Measurements from ENCODE around the gene CAPSL. TPM values are rescaled to one million over a fixed set of nuclear protein-coding genes. Genes with fewer than 3 reads are reported as not detected.
"Not testable (repeated sequence)": the region's sequence is repeated elsewhere in the genome, so short reads cannot be mapped to it uniquely, and the experiment has no call there.

The CAPSL gene
- not detected for total RNA-seq
- polyA plus RNA-seq, result not detected
- long read RNA-seq, donor 1, result 0 reads
- long read RNA-seq, donor 2, result 0 reads

GRCh38 chr5:35938568-35939227 is at the start of gene CAPSL:
CAPSL (minus strand) TSS chr5:35938622; CDS start chr5:35921120, 17,502 bp downstream.
- H3K9me3 ChIP-seq (ENCODE audit: control insufficient read depth, low read length), result peaks cover 2% of the 10 kb centered on the region
- intact Hi-C loops (cut with DNase I), result no loop called here
- no peaks in the 10 kb centered on the region for H3K36me3 ChIP-seq (ENCODE audit: control insufficient read depth in 1 of 2, insufficient read depth in 2 of 2, low read length in 1 of 2)
- H3K27ac ChIP-seq (ENCODE audit: low read depth in 1 of 2, low read length in 2 of 2), result no peak within 1 kb of the TSS
- no peaks in the 10 kb centered on the region for H3K27me3 ChIP-seq (ENCODE audit: control insufficient read depth in 1 of 2, insufficient read depth in 2 of 2, low read length in 1 of 2)
- DNase-seq, result no peak
- H3K4me1 ChIP-seq (ENCODE audit: control insufficient read depth in 1 of 2, insufficient read depth in 2 of 2, low read length in 2 of 2), result no peaks in the 10 kb centered on the region
- ATAC-seq (ENCODE audit: low FRiP score), result no peak
- 38 to 44% methylated on average over 2 of the region's 2 CpGs for WGBS, 2 donors
- no peak within 1 kb of the TSS for H3K4me3 ChIP-seq (ENCODE audit: low read length in 2 of 2)

DNA sequence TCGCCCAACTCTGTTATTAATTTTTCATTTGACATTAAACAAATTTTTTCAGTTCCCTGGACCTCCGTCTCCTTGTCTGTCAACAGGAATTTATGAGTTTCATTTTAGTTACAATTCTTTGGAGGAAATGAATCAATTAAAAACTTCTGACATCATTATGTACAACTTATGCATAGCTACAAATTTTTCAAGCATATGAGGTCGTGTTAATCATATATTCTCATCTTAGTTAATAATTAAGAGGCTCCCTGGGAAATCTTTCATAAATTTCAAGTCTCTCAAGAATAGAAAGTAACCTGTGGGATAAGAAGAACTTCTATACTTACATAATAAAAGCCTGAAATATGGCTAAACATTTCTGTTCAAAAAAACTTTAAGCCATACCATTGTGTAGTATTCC is 49.4 kb upstream of the CAPSL start:
- H3K27me3 ChIP-seq (ENCODE audit: control insufficient read depth in 1 of 2, insufficient read depth in 2 of 2, low read length in 1 of 2), result no peaks in the 10 kb centered on the region
- no peak for DNase-seq
- H3K27ac ChIP-seq (ENCODE audit: low read depth in 1 of 2, low read length in 2 of 2), result no peak overlapping the region
- no peak for ATAC-seq (ENCODE audit: low FRiP score)
- no peaks in the 10 kb centered on the region for H3K9me3 ChIP-seq (ENCODE audit: control insufficient read depth, low read length)
- H3K4me1 ChIP-seq (ENCODE audit: control insufficient read depth in 1 of 2, insufficient read depth in 2 of 2, low read length in 2 of 2), result no peaks in the 10 kb centered on the region
- WGBS, 2 donors, result 29 to 36% methylated on average over 3 of the region's 3 CpGs
- H3K36me3 ChIP-seq (ENCODE audit: control insufficient read depth in 1 of 2, insufficient read depth in 2 of 2, low read length in 1 of 2), result no peaks in the 10 kb centered on the region
- intact Hi-C loops (cut with DNase I), result no loop called here
- H3K4me3 ChIP-seq (ENCODE audit: low read length in 2 of 2), result no peak overlapping the region

GRCh38 chr5:35979715-35980114 is 41.3 kb upstream of the CAPSL start:
- no peak overlapping the region for H3K27ac ChIP-seq (ENCODE audit: low read depth in 1 of 2, low read length in 2 of 2)
- intact Hi-C loops (cut with DNase I), result no loop called here
- DNase-seq, result no peak
- ATAC-seq (ENCODE audit: low FRiP score), result no peak
- H3K9me3 ChIP-seq (ENCODE audit: control insufficient read depth, low read length), result peaks cover 4% of the 10 kb centered on the region
- H3K36me3 ChIP-seq (ENCODE audit: control insufficient read depth in 1 of 2, insufficient read depth in 2 of 2, low read length in 1 of 2), result no peaks in the 10 kb centered on the region
- H3K4me3 ChIP-seq (ENCODE audit: low read length in 2 of 2), result no peak overlapping the region
- no peaks in the 10 kb centered on the region for H3K27me3 ChIP-seq (ENCODE audit: control insufficient read depth in 1 of 2, insufficient read depth in 2 of 2, low read length in 1 of 2)
- H3K4me1 ChIP-seq (ENCODE audit: control insufficient read depth in 1 of 2, insufficient read depth in 2 of 2, low read length in 2 of 2), result no peaks in the 10 kb centered on the region

DNA sequence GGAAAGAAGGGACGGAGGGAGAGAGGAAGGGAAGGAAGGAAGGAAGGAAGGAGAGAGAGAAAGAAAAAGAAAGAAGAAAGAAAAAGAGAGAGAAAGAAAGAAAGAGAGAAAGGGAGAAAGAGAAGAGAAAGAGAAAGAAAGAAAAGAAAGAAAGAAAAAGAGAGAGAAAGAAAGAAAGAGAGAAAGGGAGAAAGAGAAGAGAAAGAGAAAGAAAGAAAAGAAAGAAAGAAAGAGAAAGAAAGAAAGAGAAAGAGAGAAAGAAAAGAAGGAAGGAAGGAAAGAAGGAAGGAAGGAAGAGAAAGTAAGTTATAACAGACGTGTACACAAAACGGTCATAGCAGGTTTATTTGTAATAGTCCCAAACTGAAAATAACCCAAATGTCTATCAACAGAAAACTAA is 38.4 kb upstream of the CAPSL start:
- ATAC-seq (ENCODE audit: low FRiP score); H3K27ac ChIP-seq (ENCODE audit: low read depth in 1 of 2, low read length in 2 of 2); H3K4me1 ChIP-seq (ENCODE audit: control insufficient read depth in 1 of 2, insufficient read depth in 2 of 2, low read length in 2 of 2); DNase-seq; H3K36me3 ChIP-seq (ENCODE audit: control insufficient read depth in 1 of 2, insufficient read depth in 2 of 2, low read length in 1 of 2); H3K9me3 ChIP-seq (ENCODE audit: control insufficient read depth, low read length); intact Hi-C loops (cut with DNase I); H3K4me3 ChIP-seq (ENCODE audit: low read length in 2 of 2); H3K27me3 ChIP-seq (ENCODE audit: control insufficient read depth in 1 of 2, insufficient read depth in 2 of 2, low read length in 1 of 2): not testable (repeated sequence)
- 54 to 87% methylated on average over 3 of the region's 3 CpGs for WGBS, 2 donors

DNA sequence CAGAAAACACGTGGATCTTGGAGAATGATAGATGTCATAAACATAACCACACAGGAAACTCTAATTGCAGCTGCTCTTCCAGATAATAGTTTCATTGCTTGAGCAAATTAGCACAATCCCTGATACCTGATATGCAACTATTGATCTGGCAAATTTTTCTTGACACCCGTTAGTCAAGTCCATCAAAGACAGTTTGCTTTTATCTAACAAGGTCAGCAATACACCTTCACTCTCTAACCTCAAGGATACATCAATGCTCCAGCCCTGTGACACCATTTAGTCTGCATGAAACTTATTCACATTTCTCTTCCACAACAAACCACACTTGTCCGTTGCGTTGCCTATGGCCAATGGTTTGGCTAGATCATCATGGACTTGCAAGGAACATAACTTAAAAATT is 36.1 kb upstream of the CAPSL start:
- H3K9me3 ChIP-seq (ENCODE audit: control insufficient read depth, low read length), result peaks cover 3% of the 10 kb centered on the region
- H3K27ac ChIP-seq (ENCODE audit: low read depth in 1 of 2, low read length in 2 of 2), result no peak overlapping the region
- H3K36me3 ChIP-seq (ENCODE audit: control insufficient read depth in 1 of 2, insufficient read depth in 2 of 2, low read length in 1 of 2), result no peaks in the 10 kb centered on the region
- intact Hi-C loops (cut with DNase I), result no loop called here
- H3K4me1 ChIP-seq (ENCODE audit: control insufficient read depth in 1 of 2, insufficient read depth in 2 of 2, low read length in 2 of 2), result no peaks in the 10 kb centered on the region
- 73 to 78% methylated on average over 4 of the region's 4 CpGs for WGBS, 2 donors
- DNase-seq (no peak), ATAC-seq (ENCODE audit: low FRiP score) (no peak)
- H3K27me3 ChIP-seq (ENCODE audit: control insufficient read depth in 1 of 2, insufficient read depth in 2 of 2, low read length in 1 of 2), result no peaks in the 10 kb centered on the region
- no peak overlapping the region for H3K4me3 ChIP-seq (ENCODE audit: low read length in 2 of 2)

DNA sequence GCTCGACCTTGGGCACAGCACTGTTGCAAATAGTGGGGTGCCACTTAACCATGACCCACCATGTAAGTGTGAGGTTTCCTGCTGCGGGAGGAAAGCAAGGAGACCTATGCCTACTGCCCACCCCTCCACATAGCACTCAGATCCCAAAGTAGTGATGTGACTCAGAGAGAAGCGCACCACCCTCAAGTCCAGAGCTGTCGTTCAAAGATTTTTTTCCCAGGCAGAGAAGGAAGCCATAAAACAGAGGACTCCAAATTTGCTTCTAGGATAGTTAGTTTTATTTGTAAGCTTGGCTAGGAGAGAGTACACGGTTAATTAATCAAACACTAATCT is 33.4 kb upstream of the CAPSL start:
- ATAC-seq (ENCODE audit: low FRiP score) (no peak), DNase-seq (no peak)
- H3K4me3 ChIP-seq (ENCODE audit: low read length in 2 of 2), result no peak overlapping the region
- no peaks in the 10 kb centered on the region for H3K36me3 ChIP-seq (ENCODE audit: control insufficient read depth in 1 of 2, insufficient read depth in 2 of 2, low read length in 1 of 2)
- no peaks in the 10 kb centered on the region for H3K9me3 ChIP-seq (ENCODE audit: control insufficient read depth, low read length)
- H3K4me1 ChIP-seq (ENCODE audit: control insufficient read depth in 1 of 2, insufficient read depth in 2 of 2, low read length in 2 of 2), result no peaks in the 10 kb centered on the region
- H3K27me3 ChIP-seq (ENCODE audit: control insufficient read depth in 1 of 2, insufficient read depth in 2 of 2, low read length in 1 of 2), result no peaks in the 10 kb centered on the region
- no peak overlapping the region for H3K27ac ChIP-seq (ENCODE audit: low read depth in 1 of 2, low read length in 2 of 2)
- WGBS, 2 donors, result 46 to 57% methylated on average over 5 of the region's 5 CpGs
- intact Hi-C loops (cut with DNase I), result no loop called here

DNA sequence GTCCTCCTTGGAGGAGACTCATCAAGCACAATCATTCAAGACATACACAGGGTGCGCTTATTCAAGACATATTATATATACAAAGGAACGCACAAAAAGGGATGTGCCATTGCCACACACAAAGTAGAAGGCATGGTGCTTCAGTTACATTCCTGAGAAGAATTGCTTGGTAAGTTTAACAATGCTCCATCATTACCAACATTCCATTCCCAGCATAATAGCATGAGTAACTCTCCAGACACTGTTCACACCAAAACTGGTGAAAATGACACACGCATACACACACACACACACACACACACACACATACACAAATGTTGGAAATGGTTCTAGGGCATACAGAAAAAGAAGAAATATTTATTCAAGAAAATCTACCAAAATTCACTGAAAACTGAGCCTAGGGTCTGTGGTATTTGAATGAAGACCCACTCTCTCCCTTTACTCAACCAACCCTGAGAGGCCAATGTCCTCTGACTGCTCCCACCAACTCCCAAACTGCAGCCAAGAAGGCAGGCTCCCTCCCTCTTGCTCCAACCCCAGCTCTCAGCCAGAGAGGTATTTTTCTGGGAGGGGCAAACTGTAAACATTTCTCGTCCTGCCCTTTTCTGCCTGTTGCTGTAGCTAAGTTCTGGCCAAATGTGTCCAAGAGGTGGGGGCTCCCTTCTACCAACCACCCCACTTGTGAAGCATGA is 32.9 kb upstream of the CAPSL start:
- Histone ChIP-seq H3K27ac (ENCODE audit: low read depth in 1 of 2, low read length in 2 of 2) (no peak overlapping the region), H3K27me3 (ENCODE audit: control insufficient read depth in 1 of 2, insufficient read depth in 2 of 2, low read length in 1 of 2) (no peaks in the 10 kb centered on the region), H3K9me3 (ENCODE audit: control insufficient read depth, low read length) (no peaks in the 10 kb centered on the region), H3K4me1 (ENCODE audit: control insufficient read depth in 1 of 2, insufficient read depth in 2 of 2, low read length in 2 of 2) (no peaks in the 10 kb centered on the region), H3K36me3 (ENCODE audit: control insufficient read depth in 1 of 2, insufficient read depth in 2 of 2, low read length in 1 of 2) (no peaks in the 10 kb centered on the region), H3K4me3 (ENCODE audit: low read length in 2 of 2) (no peak overlapping the region)
- ATAC-seq (ENCODE audit: low FRiP score), result no peak
- no peak for DNase-seq
- 66 to 70% methylated on average over 4 of the region's 4 CpGs for WGBS, 2 donors
- intact Hi-C loops (cut with DNase I), result no loop called here

DNA sequence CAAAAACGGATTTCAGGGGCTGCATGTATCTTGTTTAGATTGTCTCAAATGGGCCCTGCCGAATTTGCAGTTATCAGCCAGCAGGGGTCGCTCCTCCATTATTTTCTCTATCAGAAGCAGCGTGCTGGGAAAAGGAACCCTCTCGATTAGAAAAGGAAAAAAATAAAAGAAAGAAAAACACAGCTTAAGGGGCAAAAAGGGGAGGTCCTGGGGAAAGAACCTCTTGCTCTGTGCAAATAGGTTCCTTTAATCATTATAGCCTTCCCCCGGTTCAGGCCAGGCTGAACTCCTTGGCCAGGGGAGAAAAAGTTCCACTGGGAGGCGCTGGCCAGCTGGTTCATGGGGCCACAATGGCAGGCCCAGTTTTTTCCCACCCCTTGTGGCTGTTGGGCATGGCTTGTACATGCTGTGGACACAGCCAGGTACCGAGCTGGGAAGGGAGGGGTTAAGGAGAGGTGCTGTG is 25.0 kb upstream of the CAPSL start:
- DNase-seq (no peak), ATAC-seq (ENCODE audit: low FRiP score) (no peak)
- intact Hi-C loops (cut with DNase I), result no loop called here
- Histone ChIP-seq H3K4me3 (ENCODE audit: low read length in 2 of 2) (no peak overlapping the region), H3K36me3 (ENCODE audit: control insufficient read depth in 1 of 2, insufficient read depth in 2 of 2, low read length in 1 of 2) (no peaks in the 10 kb centered on the region), H3K9me3 (ENCODE audit: control insufficient read depth, low read length) (peaks cover 1% of the 10 kb centered on the region), H3K4me1 (ENCODE audit: control insufficient read depth in 1 of 2, insufficient read depth in 2 of 2, low read length in 2 of 2) (no peaks in the 10 kb centered on the region), H3K27me3 (ENCODE audit: control insufficient read depth in 1 of 2, insufficient read depth in 2 of 2, low read length in 1 of 2) (no peaks in the 10 kb centered on the region), H3K27ac (ENCODE audit: low read depth in 1 of 2, low read length in 2 of 2) (no peak overlapping the region)
- WGBS, 2 donors, result 43 to 47% methylated on average over 8 of the region's 8 CpGs

DNA sequence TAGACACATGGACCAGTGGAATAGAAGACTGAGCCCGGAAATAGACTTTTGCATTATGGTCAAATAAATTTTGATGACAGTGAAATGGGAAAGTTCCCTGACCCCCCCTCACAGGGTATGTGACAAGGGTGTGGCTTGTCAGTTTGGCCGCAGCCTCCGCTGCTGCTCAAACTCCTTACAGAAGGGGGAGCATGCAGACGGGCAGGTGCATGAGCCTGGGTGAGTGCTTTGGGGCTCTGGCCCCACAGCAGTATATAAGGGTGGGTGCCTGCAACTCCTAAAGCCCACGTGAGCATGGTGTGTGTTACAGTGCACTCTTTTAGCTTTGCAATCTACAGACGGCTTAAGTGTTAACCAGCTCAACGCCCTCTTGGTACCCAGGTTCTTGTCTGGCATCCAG is 21.9 kb upstream of the CAPSL start:
- intact Hi-C loops (cut with DNase I), result no loop called here
- no peak overlapping the region for H3K4me3 ChIP-seq (ENCODE audit: low read length in 2 of 2)
- H3K9me3 ChIP-seq (ENCODE audit: control insufficient read depth, low read length), result peaks cover 5% of the 10 kb centered on the region
- H3K36me3 ChIP-seq (ENCODE audit: control insufficient read depth in 1 of 2, insufficient read depth in 2 of 2, low read length in 1 of 2), result no peaks in the 10 kb centered on the region
- no peaks in the 10 kb centered on the region for H3K4me1 ChIP-seq (ENCODE audit: control insufficient read depth in 1 of 2, insufficient read depth in 2 of 2, low read length in 2 of 2)
- H3K27me3 ChIP-seq (ENCODE audit: control insufficient read depth in 1 of 2, insufficient read depth in 2 of 2, low read length in 1 of 2), result peaks cover 0 to 3% of the 10 kb centered on the region in 2 donors
- DNase-seq (no peak), ATAC-seq (ENCODE audit: low FRiP score) (no peak)
- 66 to 67% methylated on average over 7 of the region's 7 CpGs for WGBS, 2 donors
- H3K27ac ChIP-seq (ENCODE audit: low read depth in 1 of 2, low read length in 2 of 2), result no peak overlapping the region

Data from aorta (tissue), 5 donors.